HG03521 (cell line): ENCODE results near the gene ZNF532.

Experiments used
- ATAC-seq: cut with Tn5 transposase; IDR thresholded peaks from one replicate; pipeline ENCODE4 v1.9.1; 2021; ENCODE audit warnings: mild to moderate bottlenecking, moderate library complexity; ENCODE audit not compliant: unreplicated experiment

ZNF532 gene

DNA sequence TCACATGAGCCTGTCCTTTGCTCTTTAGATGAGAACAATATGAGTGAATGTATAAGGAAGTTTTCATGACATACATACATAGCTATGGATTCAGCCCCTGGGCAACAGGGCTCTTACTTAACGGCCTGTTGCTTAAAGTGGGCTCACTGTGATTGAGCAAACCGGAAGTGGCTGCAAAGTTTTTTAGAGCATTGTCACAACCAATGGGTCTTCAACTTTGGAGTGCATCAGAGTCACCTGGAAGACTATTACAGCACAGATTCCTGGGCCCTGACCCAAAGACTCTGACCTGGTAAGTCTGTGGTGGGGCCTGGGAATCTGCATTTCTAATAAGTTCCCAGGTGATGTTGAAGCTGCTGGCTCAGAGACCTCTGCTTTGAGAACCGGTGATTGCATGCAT lies 168.7 kb downstream of the ZNF532 start:
- no peak for ATAC-seq

DNA sequence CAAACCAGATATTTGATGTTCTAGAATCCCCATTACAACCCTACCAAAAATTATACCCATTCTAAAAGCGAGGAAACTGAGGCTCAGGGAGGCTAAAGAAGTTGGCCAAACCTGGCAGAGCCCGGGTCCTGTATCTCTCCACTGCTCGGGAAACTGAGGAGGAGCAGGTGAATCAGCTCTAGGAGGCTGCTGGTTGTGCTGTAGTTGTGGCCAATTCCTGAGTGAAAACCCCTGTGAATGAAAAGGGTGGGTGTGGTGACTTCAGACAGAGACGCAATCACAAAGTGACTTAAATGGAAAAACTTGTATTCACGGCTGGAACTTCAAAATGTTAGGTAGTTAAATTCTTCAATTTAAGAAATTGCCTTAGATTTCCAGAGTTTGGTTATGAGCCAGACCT lies 169.3 kb downstream of the ZNF532 start:
- ATAC-seq = no peak

DNA sequence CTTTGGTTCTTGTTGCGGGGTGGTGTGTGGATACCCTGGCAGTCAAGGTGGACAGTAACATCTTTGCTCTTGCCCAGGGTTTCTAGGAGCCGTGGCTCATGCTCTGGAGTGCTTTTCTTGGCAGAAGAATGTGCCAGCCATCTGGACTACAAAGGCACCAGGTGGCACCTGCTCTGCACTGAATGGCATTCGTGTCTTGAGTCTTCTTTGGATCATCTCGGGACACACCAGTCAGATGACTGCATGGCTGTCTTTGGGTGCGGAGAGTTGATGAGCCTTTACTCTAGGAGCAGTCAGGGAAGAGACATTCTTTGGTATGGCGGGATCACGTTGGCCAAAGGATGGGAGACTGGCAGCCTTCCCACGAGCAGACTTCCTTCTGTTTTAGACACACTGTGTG lies 170.9 kb downstream of the ZNF532 start:
- no peak for ATAC-seq
